ENCODE measurements around the gene IRF2BP2.

Gene IRF2BP2

DNA sequence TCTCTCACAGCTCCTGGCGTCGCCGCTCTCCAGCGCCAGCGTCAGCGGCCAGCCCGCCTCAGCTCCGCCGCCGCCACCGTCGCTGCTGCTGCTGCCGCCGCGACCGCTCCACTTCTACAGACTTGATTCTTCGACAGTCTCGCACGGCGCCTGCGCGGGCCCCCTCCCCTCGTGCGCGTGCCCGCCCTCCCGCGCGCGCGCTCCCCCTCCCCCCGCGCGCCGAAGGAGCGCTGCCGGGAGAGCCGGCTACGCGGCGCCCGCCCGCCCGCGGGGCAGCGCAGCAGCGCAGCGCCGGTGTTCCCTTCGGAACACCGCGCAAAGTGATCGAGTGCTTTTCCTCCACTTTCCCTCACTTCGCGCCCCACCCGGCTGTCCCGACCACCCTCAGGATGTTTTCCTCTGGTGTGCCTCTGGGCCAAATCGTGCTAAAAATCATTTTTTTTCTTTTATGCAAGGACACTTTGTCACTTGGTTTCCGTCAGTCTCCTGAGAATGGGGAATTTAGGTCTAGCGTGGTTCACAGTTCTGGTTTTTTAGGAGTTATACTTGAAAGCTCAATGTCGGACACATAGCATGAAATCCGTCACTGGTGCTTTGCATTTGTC lies at the start of gene IRF2BP2:
IRF2BP2 (minus strand) TSS at position 118 of the 605 bp plus-strand sequence. CDS start 684 bp downstream, outside the sequence.
- H3K4me3 ChIP-seq (ENCODE audit: low read depth, low read length): peak within 1 kb of the TSS; percentile 88
- TF ChIP-seq, protein P1, sequence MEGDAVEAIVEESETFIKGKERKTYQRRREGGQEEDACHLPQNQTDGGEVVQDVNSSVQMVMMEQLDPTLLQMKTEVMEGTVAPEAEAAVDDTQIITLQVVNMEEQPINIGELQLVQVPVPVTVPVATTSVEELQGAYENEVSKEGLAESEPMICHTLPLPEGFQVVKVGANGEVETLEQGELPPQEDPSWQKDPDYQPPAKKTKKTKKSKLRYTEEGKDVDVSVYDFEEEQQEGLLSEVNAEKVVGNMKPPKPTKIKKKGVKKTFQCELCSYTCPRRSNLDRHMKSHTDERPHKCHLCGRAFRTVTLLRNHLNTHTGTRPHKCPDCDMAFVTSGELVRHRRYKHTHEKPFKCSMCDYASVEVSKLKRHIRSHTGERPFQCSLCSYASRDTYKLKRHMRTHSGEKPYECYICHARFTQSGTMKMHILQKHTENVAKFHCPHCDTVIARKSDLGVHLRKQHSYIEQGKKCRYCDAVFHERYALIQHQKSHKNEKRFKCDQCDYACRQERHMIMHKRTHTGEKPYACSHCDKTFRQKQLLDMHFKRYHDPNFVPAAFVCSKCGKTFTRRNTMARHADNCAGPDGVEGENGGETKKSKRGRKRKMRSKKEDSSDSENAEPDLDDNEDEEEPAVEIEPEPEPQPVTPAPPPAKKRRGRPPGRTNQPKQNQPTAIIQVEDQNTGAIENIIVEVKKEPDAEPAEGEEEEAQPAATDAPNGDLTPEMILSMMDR (IDR thresholded peaks at IDR 0.05; ENCODE audit: insufficient read depth, low read depth, low read length, missing control alignments): no peak
- peak; percentile 94 for DNase-seq (ENCODE audit: low read depth)

DNA sequence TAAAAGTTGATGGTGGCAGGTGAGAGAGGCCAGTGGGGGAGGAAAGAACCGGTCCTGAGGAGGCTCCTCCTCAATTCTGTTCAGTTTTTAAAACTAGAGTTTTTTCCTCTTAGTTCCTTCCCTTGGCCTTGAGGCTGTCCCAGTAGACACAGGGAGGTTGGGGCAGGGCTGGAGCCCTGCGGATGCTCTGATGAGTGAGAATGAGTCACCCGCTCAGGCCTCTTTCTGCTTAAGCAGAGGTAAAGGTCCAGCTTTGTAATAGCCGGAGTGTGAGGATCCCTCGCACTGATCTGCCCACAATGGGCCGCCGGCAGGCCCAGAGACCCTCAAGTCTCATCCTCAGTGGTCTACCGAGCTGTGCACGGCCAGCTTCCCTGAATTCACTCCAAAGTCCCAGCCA lies 49.6 kb upstream of the IRF2BP2 start:
- no peak overlapping the region for H3K4me3 ChIP-seq (ENCODE audit: low read depth, low read length)
- DNase-seq (ENCODE audit: low read depth): no peak
- TF ChIP-seq, protein P1 (IDR thresholded peaks at IDR 0.05; ENCODE audit: insufficient read depth, low read depth, low read length, missing control alignments): no peak

DNA sequence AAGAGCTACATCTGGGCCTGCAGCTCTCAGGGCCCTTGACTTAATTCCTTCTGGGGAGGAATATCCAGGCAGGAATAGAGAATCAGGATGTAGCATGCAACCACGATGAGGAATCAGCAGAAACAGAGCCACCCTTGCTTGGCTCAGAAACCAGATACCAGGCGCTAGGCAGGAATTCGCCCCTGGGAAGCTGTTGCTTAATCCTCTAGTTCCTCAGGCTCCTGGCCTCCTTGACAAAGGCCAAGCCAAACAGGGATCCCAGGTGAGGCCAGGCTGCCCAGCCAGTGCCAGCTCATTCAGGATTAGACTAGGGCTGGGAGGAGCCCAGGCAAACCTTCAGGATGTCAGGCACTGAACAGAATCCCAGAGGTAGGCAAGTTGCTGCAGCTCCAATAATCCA lies 48.2 kb upstream of the IRF2BP2 start:
- H3K4me3 ChIP-seq (ENCODE audit: low read depth, low read length): no peak overlapping the region
- no peak for DNase-seq (ENCODE audit: low read depth)
- TF ChIP-seq, protein P1 (IDR thresholded peaks at IDR 0.05; ENCODE audit: insufficient read depth, low read depth, low read length, missing control alignments): no peak

DNA sequence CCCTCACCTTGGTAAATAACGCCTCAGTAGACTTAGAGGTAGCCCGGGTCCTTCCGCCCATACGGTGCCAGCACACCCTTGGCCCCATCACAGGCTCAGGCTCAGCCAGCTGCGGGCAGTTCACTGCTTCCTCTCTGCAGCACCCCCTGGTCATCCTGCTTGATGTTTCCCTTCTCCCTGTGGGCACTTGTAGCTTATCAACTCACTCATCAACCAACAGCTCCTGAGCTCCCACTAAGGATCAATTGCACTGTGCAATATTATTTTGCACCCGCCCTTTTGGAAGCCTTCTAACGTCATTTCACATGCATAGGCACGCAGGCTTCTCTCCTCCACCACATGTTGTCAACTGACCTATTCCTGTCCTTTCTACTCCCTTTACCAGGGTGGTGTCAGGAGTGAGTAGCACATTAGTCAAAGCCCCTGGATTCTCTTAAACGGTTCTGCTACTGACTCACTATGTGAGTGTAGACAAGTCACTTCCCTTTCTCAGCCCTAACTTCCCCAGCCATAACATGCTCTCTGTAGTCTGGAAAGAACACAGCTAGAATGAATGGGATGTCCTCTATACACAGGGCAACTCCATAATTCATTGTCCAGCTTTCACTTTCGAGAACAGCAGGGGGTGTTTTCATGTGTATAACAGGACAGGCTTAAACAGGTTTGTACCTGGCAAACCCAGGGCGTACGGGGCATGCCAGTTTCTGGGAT lies 47.1 kb upstream of the IRF2BP2 start:
- TF ChIP-seq, protein P1 (IDR thresholded peaks at IDR 0.05; ENCODE audit: insufficient read depth, low read depth, low read length, missing control alignments): no peak
- DNase-seq (ENCODE audit: low read depth): peak; percentile 41
- no peak overlapping the region for H3K4me3 ChIP-seq (ENCODE audit: low read depth, low read length)

DNA sequence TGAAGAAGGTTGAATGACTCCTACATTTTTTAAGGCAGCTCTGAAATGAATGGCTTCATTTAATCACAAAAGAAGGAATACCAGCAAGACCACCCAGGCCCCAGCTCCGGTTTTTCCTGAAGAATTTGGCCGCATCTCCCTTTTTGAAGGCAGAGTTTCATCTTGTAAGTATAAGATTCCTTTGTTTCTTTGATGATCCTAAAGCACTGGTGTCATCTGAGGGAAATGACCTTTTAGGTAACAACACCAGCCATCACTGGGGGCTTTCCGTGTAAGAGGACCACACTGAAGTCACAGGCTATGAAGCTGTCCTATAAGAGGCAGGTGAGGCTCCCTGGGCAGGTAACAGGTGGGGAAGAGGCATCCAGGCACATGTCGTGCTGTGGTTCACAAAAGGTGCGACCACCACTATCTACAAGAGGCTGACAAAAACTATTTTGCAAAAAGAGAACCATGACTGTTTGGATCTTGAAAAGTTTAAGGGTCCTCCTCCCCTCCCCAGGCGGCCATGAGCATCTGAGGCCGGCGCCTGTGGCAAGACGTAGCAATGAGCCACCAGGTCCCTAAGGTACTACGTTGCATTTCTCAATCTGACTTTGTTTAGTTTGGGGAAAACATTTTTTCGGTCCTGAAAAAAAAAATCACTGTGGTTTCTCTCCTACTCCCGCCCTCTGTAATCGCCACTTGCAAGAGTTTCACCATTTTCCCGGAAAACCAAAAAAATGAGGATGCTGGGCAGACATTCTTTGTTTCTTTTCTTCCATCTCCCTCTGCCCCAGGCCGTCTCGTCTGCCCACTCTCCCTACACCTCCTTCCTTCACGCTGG lies 46.3 kb upstream of the IRF2BP2 start:
- TF ChIP-seq, protein P1 (IDR thresholded peaks at IDR 0.05; ENCODE audit: insufficient read depth, low read depth, low read length, missing control alignments): no peak
- DNase-seq (ENCODE audit: low read depth): no peak
- H3K4me3 ChIP-seq (ENCODE audit: low read depth, low read length): no peak overlapping the region

DNA sequence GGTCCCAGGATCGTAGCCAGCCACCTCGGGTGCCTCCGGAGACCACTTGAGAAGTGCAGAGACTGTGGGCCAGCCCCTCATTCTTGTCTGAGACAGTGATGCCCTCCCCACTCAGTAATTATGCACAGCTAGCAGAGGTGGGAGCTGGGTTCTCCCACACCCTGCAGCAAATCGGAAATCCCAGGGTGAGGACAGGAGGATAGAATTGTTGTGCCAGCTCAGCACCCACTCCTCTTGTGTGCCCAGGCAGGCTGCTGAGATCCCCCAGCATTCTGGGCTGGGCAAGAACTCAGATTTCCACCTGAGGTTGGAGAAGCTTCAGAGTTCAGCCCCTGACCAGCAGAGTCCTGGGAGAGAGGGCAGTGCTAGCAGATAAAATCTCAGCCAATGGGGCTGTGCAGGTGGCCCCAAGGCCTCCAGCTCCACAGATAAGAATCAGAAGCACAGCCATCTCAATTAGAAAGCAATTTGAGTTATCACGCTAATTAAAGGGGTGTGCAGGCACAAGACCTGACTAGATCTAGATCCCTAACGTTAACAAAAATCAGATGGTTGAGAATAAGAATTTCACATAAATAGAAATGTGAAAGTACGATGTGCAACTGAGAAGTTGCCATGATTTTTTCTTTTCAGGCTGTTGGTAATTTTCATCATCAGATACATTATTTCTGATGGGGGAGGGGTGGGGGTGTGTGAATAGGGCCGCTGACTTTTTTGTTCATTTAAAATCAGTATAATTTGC lies 45.5 kb upstream of the IRF2BP2 start:
- TF ChIP-seq, protein P1 (IDR thresholded peaks at IDR 0.05; ENCODE audit: insufficient read depth, low read depth, low read length, missing control alignments): no peak
- no peak overlapping the region for H3K4me3 ChIP-seq (ENCODE audit: low read depth, low read length)
- DNase-seq (ENCODE audit: low read depth): no peak
